GM18520 (cell line): ENCODE data around the gene C1QB.

ENCODE experiments used
- ATAC-seq: cut with Tn5 transposase; IDR thresholded peaks from one replicate; pipeline ENCODE4 v1.9.1; 2021; ENCODE audit not compliant: unreplicated experiment

Gene C1QB, protein sequence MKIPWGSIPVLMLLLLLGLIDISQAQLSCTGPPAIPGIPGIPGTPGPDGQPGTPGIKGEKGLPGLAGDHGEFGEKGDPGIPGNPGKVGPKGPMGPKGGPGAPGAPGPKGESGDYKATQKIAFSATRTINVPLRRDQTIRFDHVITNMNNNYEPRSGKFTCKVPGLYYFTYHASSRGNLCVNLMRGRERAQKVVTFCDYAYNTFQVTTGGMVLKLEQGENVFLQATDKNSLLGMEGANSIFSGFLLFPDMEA

GRCh38 chr1:22652881-22653316 lies at the start of gene C1QB:
C1QB (plus strand) TSS chr1:22653236; CDS start chr1:22659463, 6,227 bp downstream.
- no peak for ATAC-seq

GRCh38 chr1:22606161-22606560 lies 46.9 kb upstream of the C1QB start:
- no peak for ATAC-seq

DNA sequence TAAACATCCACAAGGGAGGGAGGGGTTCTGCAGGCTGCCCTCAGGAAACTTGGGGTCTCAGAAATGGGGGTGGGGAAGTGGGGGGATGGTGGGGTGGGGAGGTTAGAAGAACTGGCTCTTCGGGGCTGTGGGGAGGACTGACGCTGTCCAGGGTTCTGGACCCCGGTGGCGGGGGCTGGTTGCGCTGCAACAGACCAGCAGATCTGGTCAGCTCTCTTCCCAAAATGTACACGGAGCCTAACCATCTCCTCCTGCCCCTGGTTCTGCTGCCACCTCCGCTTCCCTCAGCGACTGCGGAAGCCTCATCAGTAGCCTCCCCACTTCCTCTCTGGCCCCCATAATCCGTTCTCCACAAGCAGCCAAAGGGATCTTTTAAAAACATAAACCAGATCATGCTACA lies 45.9 kb upstream of the C1QB start:
- no peak for ATAC-seq

DNA sequence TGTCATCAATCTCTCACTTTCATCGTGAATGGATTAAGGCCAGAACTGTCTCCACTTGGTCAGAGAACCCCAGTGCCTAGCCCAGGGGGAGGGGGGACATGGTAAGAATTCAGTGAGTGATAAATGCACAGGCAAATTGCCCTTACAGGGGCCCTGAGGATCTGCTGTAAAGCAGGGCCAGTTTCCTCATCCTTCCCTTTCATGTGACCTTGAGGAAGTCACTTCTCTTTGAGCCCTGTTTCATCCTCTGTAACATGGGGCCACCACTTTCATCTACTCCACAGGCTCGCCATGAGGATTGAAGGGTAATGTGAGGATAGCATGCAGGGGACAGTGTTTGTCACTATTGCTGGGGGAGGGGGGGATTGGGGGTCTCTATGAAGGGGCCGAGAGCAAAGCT lies 44.7 kb upstream of the C1QB start:
- no peak for ATAC-seq

DNA sequence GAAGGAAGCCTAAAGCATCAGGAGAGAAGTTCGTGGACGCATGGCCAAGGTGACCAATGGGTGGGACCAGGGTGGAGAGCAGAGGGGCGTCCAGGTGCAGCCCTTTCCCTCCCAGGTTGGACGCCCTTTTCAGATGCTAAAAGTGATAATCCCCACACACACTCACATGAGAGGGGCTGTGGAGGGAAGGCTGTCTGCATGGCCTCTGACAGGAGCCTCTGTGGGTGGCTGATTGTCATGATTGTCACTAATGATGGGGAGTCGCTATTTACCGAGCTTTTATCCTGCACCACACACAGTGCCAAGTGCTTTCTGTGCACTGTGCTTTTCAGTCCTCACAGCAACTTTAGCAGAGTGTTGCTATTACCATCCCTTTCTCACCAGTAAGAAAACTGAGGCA lies 43.7 kb upstream of the C1QB start:
- ATAC-seq, result no peak

GRCh38 chr1:22611530-22611947 lies 41.5 kb upstream of the C1QB start:
- ATAC-seq, result no peak

GRCh38 chr1:22612671-22613571 lies 40.1 kb upstream of the C1QB start:
- no peak for ATAC-seq

- no peak for ATAC-seq
These were observed 39.5 kb upstream of the C1QB start for GRCh38 chr1:22613572-22613918.

GRCh38 chr1:22613951-22614350 lies 39.1 kb upstream of the C1QB start:
- ATAC-seq, result no peak

DNA sequence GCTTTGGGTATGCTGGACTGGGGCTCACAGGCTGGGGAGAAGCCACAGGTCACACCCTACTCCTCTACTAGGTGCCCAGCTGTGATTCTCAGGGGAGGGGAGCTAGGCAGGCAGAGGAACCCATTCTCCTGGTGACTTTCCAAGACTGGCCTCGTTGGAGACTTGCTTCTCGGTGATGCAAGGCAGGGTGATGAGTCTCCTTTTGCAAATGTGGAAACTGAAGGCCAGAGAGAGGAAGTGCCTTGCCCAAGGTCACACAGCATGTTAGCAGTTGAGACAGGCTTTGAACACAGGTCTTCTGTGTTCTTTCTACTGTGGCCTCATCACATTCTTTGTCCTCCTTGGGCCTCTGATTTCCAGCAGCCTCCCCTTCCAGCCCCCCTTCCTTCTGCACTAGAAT lies 37.1 kb upstream of the C1QB start:
- no peak for ATAC-seq

DNA sequence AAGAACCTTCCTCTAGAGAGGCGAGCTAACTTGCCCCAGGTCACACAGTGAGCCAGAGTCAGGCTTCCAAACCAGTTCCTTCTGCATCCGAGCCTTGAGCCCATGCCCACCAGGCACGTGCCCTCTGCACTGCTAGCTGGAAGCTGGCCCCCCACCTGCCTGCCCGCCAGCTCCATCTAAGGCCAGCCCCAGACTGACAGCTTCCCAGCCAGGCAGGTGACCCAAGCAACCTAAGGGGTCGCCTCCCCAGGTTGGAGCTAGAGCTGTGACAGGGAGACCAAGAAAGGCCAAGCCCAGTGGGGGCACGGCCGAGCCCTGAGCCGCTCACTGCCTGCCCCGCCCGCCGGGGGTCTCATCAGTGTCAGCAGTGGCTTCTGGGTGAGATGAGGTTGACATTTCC lies 36.5 kb upstream of the C1QB start:
- ATAC-seq, result no peak

DNA sequence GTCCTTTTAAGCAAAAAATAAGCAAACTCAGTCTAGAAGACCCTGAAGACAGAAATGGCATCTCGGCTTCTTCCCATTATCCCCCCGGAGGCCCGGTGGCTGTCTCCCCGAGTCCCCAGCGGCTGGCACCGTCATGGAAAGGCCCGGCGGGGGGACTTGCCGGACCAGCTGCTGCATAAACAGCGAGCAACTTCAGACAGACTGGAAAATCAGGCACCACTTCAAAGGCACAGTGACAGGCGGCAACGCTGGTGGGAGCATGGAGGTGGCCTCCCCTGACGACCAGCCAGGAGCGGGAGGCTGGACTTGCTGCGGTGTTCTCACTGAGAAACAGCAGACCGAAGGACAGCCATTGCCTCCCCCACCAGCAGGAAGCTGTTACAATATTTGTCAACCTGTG lies 35.0 kb upstream of the C1QB start:
- no peak for ATAC-seq

DNA sequence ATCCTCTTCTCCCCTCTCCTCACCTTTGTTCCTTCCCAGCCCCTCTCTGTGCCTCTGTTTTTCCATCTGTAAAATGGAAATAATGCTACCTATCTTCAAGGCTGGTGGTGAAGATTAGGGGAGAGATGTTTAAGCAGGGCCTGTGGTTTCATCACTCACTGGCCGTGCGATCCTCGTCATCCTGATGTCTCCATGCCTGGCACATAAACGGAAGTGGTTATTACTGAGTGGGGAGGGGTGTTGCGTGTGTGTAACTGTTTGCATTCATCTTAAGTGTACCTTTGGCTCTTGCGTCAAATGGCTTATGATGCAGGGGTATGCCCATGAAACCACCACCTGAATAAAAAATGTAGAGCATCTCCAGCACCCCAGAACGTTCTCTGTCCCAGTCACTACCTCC lies 33.8 kb upstream of the C1QB start:
- ATAC-seq, result no peak

- ATAC-seq, result no peak
These were observed 33.2 kb upstream of the C1QB start for GRCh38 chr1:22619798-22620197.

DNA sequence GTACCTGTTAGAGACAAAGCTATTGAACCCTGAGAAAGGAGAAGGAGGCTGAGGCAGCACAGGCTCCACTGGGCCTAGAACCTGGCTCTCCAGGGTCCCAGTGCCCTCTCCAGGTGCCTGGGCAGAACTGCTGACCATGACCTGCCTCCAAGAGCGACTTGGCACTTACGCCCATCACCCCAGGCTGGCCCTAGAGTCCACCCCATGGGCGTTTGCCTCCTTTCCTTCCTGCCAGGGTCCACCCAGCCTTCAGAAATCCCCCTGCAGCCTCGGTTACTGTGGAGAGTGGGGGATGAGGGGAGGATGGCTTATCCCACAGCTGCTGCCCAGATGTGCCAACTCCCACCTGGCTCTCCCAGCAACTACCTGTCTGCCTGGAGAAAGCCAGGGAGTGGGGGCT lies 31.3 kb upstream of the C1QB start:
- no peak for ATAC-seq

DNA sequence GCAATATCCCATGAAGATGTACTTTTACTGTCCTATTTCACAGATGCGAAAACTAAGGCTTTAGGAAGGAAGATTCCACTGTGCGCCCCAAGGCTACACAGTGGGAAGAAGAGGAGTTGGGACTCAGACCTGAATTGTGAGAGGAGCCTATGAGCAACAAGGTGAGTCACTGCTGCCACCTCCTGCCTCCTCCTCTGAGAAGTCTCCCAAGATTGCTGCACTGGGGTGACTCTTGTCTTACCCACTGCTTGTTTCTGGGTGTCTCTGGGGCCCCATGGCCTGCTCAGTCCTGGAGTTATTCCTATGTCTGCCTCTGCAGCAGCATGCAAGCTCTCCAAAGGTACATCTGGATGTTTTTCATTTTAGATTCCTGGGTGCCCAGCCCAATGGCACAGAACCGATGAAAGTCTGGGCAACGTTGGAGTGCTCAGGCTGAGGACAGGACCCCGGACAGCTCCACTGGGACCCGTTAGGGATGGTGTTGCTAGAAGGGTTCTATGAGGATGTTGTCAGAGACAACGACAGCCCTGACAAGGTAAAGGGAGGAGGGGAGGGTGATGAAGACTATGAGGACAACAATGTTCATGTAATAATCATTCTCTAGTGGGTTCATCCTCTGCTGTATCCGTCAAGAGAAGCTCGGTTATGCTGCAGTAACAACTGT lies 27.6 kb upstream of the C1QB start:
- no peak for ATAC-seq

DNA sequence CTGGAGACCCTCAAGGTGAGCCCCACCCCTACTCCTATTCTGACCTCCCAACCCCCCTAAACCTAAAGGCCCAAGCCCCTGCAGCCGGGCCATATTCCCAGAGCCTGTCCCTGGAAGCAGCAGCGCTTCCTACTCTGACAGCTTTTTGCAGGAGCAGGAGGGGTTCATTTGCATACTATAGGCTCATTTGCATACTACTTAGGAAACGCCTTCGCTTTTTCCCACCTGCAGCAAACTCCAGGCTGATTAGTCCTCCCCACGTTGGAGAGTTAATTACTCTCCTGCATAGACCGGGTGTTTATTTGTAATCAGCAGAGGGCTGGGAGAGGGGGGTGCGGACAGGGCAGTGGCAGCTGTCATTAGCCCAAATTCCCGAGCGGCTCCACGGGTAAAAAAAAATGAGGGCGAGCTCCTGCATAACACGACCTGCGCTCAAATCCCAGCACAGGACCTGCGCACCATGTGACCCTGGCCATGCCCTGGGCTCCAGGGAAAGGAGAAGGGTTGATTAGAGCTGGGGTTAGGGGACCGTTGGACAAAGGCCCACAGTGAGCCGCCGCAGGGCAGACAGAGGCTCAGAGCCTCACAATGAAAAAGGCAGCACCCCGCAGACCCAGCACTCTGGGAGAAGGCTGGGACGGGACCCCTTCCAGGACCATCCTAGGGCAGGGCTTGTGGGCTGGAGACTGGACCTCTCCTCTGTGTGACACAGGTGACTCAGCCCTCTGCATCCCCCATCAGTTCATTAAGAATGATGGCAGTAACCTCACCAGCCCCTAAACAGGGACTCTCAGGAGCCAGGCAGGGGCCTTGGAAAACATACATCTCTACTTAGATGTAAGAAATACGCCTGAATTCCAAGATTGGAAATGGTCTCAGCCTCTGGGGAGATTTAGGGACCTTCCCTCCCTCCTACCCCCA lies 26.5 kb upstream of the C1QB start:
- no peak for ATAC-seq

GRCh38 chr1:22627331-22627730 lies 25.7 kb upstream of the C1QB start:
- ATAC-seq, result no peak

GRCh38 chr1:22628698-22629444 lies 24.2 kb upstream of the C1QB start:
- ATAC-seq, result no peak

DNA sequence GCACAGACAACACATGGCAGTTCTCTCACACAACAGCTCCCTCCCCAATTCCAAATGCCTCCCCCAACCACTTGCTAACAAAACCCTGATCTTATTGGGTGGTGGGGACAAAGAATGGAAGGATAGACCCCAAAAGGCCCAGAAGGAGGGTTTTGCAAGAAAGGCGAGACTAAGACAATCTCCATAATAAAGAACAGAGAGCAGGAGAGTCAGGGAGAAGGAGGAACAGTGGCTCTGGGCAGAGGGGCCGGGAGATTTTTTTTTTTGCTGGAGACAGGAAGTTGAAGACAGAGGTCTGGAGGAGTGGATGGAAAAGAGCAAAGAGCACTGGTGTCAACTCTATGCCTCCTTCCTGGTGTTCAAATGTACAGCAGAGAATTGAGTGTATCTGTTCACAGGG lies 23.1 kb upstream of the C1QB start:
- ATAC-seq, result no peak
